ENCODE measurements around the gene COG5. TPM values are rescaled to one million over a fixed set of nuclear protein-coding genes. Genes with fewer than 3 reads are reported as not detected.

The COG5 gene
- total and polyA plus RNA-seq, 10 of the 15 experiments (the other 5 are each of a cell fraction or from before 2014, with no cell fraction given): 5.5 to 27.9 (median 15.6) TPM

DNA sequence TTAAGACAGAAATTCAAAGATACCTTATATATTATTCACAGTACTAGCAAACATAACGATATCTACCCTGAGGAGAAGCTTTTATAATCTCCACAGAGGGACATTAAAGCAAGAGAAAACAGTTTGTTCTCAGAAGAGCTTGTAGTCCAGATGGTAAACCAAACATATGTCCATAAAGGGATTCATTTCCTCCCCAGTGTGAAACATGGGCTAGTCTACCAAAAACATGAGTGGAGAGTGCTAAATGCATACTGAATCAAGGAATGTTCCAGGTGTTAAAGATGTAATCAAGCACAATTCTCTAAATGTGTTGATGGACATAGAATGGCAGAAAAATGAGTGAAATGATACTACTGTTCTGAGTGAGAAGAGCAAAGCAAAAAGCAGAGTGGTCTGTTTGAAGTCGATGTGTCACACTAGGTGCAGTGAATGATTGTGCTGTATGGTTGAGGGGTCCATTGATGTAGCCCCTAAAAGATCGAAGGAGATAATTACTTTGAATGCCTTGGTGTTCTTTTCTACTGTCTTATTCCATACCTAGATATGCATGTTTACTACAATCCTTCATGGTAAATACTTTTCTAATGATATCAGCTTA lies 41.6 kb upstream of the COG5 start:
- Histone ChIP-seq H3K4me2 (ENCODE audit: control insufficient read depth, insufficient read depth) (no peak overlapping the region), H3K27ac (ENCODE audit: control insufficient read depth, insufficient read depth) (no peak overlapping the region), H3K36me3 (ENCODE audit: control insufficient read depth in 2 of 2, insufficient read depth in 2 of 2, low read length in 1 of 2) (peaks cover 0 to 5% of the 10 kb centered on the region in 2 experiments; a peak in 1 of 4 replicates), H3K4me3 (no peak overlapping the region), H3K27me3 (replicated peaks in 1 of 2; ENCODE audit: control insufficient read depth in 2 of 2, insufficient read depth in 2 of 2, low read length in 1 of 2) (no peaks in the 10 kb centered on the region), H4K20me1 (ENCODE audit: control insufficient read depth, insufficient read depth) (no peaks in the 10 kb centered on the region), H3K4me1 (ENCODE audit: control insufficient read depth, insufficient read depth, low read length) (no peaks in the 10 kb centered on the region), H3K9me3 (replicated peaks; ENCODE audit: control insufficient read depth, insufficient read depth, low read length) (no peaks in the 10 kb centered on the region), H3K79me2 (ENCODE audit: control insufficient read depth, insufficient read depth, low read length) (no peaks in the 10 kb centered on the region), H3K9ac (ENCODE audit: control insufficient read depth, insufficient read depth, low read length) (no peak overlapping the region), H2AFZ (ENCODE audit: control insufficient read depth, low read depth, low read length) (no peak overlapping the region)
- intact Hi-C loops (cut with micrococcal nuclease; ENCODE audit: unreplicated experiment) (no loop called here), in situ Hi-C loops (cut with MboI) (no loop called here)
- WGBS (ENCODE audit: insufficient coverage, insufficient replicate concordance, low lambda C conversion rate, missing lambda C conversion rate): 66% methylated on average over 3 of the region's 3 CpGs
- no TSS peak for BruUV-seq (replicated peaks)
- ChIA-PET POLR2A (no interaction called here), RAD21 (ENCODE audit: unreplicated experiment) (interaction anchor here (1.1 kb wide), 1 partner anchor 41 kb away, joined by 4 read pairs; no protein-coding TSS in a partner anchor), SMC1A (ENCODE audit: uncharacterized antibody, unreplicated experiment) (interaction anchor here (0.5 to 2.1 kb wide), 3 partner anchors 12 to 134 kb away, joined by 3 to 6 read pairs (median 6); no protein-coding TSS in a partner anchor), CTCF (interaction anchor here (0.7 to 1.5 kb wide), 4 partner anchors 8 to 274 kb away, joined by 3 to 5 read pairs (median 4); no protein-coding TSS in a partner anchor)
- ATAC-seq (no peak), DNase-seq (ENCODE audit: low read depth, low spot score) (no peak), FAIRE-seq (no peak)
- no peak for TF ChIP-seq EGR1 (IDR thresholded peaks at IDR 0.05; ENCODE audit: borderline replicate concordance in 1 of 2, low read depth in 2 of 2, low read length in 2 of 2)
- no peak for TF ChIP-seq NFYA (IDR thresholded peaks at IDR 0.05; ENCODE audit: borderline replicate concordance, low read depth, low read length)
- no peak for TF ChIP-seq ETV6 (conservative IDR thresholded peaks at IDR 0.05 in 1 of 2, IDR thresholded peaks at IDR 0.05 in 1 of 2; ENCODE audit: borderline replicate concordance in 1 of 2, low read depth in 1 of 2)
- TF ChIP-seq, protein P1, sequence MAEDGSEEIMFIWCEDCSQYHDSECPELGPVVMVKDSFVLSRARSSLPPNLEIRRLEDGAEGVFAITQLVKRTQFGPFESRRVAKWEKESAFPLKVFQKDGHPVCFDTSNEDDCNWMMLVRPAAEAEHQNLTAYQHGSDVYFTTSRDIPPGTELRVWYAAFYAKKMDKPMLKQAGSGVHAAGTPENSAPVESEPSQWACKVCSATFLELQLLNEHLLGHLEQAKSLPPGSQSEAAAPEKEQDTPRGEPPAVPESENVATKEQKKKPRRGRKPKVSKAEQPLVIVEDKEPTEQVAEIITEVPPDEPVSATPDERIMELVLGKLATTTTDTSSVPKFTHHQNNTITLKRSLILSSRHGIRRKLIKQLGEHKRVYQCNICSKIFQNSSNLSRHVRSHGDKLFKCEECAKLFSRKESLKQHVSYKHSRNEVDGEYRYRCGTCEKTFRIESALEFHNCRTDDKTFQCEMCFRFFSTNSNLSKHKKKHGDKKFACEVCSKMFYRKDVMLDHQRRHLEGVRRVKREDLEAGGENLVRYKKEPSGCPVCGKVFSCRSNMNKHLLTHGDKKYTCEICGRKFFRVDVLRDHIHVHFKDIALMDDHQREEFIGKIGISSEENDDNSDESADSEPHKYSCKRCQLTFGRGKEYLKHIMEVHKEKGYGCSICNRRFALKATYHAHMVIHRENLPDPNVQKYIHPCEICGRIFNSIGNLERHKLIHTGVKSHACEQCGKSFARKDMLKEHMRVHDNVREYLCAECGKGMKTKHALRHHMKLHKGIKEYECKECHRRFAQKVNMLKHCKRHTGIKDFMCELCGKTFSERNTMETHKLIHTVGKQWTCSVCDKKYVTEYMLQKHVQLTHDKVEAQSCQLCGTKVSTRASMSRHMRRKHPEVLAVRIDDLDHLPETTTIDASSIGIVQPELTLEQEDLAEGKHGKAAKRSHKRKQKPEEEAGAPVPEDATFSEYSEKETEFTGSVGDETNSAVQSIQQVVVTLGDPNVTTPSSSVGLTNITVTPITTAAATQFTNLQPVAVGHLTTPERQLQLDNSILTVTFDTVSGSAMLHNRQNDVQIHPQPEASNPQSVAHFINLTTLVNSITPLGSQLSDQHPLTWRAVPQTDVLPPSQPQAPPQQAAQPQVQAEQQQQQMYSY (CRISPR knock-in tag; IDR thresholded peaks at IDR 0.05): no peak
